Neural progenitor cell (in vitro differentiated cells): ENCODE data around the gene MYL11.

Experiments used
- CTCF ChIP-seq: fragments of 200-600 bp; sonication (generic); IDR thresholded peaks from 2 replicates; pipeline ENCODE4 v1.5.1; 2017; ENCODE audit warnings: antibody characterized with exemption, mild to moderate bottlenecking
- EZH2 ChIP-seq: fragments of 200-600 bp; sonication (generic); IDR thresholded peaks from 2 replicates; pipeline ENCODE4 v1.6.1; 2017; ENCODE audit warnings: antibody characterized with exemption, mild to moderate bottlenecking, moderate library complexity
- EZH2phosphoT487 ChIP-seq: fragments of 200-600 bp; sonication (generic); IDR thresholded peaks from 2 replicates; pipeline ENCODE4 v1.6.1; 2017; ENCODE audit warnings: antibody characterized with exemption

GRCh38 chr16:30355954-30356308, 18.7 kb upstream of the MYL11 start:
- TF ChIP-seq CTCF (no peak), EZH2phosphoT487 (no peak), EZH2 (no peak)
